Measurements from ENCODE around the gene CAP1.

The CAP1 gene

GRCh38 chr1:40017951-40018575, 22.5 kb upstream of the CAP1 start:
- H3K9me3 ChIP-seq (ENCODE audit: insufficient read depth, low read depth, low read length), result no peaks in the 10 kb centered on the region
- no peaks in the 10 kb centered on the region for H3K9me2 ChIP-seq (replicated peaks; ENCODE audit: low read depth, low read length)
- H3K36me3 ChIP-seq (ENCODE audit: insufficient read depth, low read length), result no peaks in the 10 kb centered on the region
- no peak overlapping the region for H2AFZ ChIP-seq (ENCODE audit: low read length)
- no peak overlapping the region for H3K4me3 ChIP-seq (ENCODE audit: low read length, poor library complexity, severe bottlenecking)
- no peaks in the 10 kb centered on the region for H3F3A ChIP-seq (ENCODE audit: low read depth)
- H3K4me2 ChIP-seq (ENCODE audit: low read depth, low read length, poor library complexity, severe bottlenecking), result no peak overlapping the region
- H3K4me1 ChIP-seq (ENCODE audit: insufficient read depth, low read length, poor library complexity, severe bottlenecking), result peaks cover 13% of the 10 kb centered on the region
- H3K27me3 ChIP-seq (ENCODE audit: insufficient read depth, low read length, poor library complexity, severe bottlenecking), result no peaks in the 10 kb centered on the region
- no peak overlapping the region for H3K9ac ChIP-seq (ENCODE audit: low read depth, low read length, poor library complexity, severe bottlenecking)
- H4K20me1 ChIP-seq (ENCODE audit: insufficient read depth, low read length, poor library complexity, severe bottlenecking), result no peaks in the 10 kb centered on the region
- H3K79me2 ChIP-seq (ENCODE audit: insufficient read depth, low read length), result no peaks in the 10 kb centered on the region
- TF ChIP-seq EZH2phosphoT487 (IDR thresholded peaks at IDR 0.05; ENCODE audit: borderline replicate concordance), result no peak
- TF ChIP-seq, protein P1, sequence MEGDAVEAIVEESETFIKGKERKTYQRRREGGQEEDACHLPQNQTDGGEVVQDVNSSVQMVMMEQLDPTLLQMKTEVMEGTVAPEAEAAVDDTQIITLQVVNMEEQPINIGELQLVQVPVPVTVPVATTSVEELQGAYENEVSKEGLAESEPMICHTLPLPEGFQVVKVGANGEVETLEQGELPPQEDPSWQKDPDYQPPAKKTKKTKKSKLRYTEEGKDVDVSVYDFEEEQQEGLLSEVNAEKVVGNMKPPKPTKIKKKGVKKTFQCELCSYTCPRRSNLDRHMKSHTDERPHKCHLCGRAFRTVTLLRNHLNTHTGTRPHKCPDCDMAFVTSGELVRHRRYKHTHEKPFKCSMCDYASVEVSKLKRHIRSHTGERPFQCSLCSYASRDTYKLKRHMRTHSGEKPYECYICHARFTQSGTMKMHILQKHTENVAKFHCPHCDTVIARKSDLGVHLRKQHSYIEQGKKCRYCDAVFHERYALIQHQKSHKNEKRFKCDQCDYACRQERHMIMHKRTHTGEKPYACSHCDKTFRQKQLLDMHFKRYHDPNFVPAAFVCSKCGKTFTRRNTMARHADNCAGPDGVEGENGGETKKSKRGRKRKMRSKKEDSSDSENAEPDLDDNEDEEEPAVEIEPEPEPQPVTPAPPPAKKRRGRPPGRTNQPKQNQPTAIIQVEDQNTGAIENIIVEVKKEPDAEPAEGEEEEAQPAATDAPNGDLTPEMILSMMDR (conservative IDR thresholded peaks at IDR 0.05; ENCODE audit: low read length), result peak; percentile 19; the same call in 1 of the 2 replicates

DNA sequence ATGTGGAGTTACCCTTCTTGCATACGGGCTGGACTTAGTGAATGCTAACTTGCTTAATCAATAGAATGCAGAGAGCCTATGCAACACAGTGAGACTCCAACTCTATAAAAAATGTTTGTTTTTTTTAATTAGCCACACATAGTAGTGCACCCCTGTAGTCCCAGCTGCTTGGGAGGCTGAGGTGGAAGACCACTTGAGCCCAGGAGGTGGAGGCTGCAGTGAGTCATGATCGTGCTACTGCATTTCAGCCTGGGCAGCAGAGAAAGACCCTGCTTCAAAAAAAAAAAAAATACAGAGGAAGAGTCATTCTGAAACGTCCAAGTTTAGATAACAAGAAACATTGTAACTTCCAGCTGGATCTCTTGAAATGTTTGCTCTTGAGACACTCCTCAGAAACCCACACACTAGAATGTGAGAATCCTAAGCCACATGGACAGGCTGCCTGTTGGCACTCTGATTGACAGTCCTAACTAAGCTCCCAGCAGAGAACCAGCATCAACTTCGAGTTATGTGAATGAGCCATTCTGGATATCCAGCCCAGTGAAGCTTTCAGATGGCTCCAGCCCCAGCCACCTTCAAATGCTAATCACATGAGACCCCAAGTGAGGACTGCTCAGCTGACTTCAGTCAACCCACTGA, 20.0 kb upstream of the CAP1 start:
- H3K9ac ChIP-seq (ENCODE audit: low read depth, low read length, poor library complexity, severe bottlenecking), result no peak overlapping the region
- no peaks in the 10 kb centered on the region for H3K27me3 ChIP-seq (ENCODE audit: insufficient read depth, low read length, poor library complexity, severe bottlenecking)
- H3K4me1 ChIP-seq (ENCODE audit: insufficient read depth, low read length, poor library complexity, severe bottlenecking), result no peaks in the 10 kb centered on the region
- H3K79me2 ChIP-seq (ENCODE audit: insufficient read depth, low read length), result no peaks in the 10 kb centered on the region
- H3K4me2 ChIP-seq (ENCODE audit: low read depth, low read length, poor library complexity, severe bottlenecking), result no peak overlapping the region
- no peaks in the 10 kb centered on the region for H3F3A ChIP-seq (ENCODE audit: low read depth)
- no peaks in the 10 kb centered on the region for H3K36me3 ChIP-seq (ENCODE audit: insufficient read depth, low read length)
- H2AFZ ChIP-seq (ENCODE audit: low read length), result no peak overlapping the region
- no peak overlapping the region for H3K4me3 ChIP-seq (ENCODE audit: low read length, poor library complexity, severe bottlenecking)
- TF ChIP-seq, protein P1 (conservative IDR thresholded peaks at IDR 0.05; ENCODE audit: low read length), result no peak
- TF ChIP-seq EZH2phosphoT487 (IDR thresholded peaks at IDR 0.05; ENCODE audit: borderline replicate concordance), result no peak
- no peaks in the 10 kb centered on the region for H3K9me2 ChIP-seq (replicated peaks; ENCODE audit: low read depth, low read length)
- H3K9me3 ChIP-seq (ENCODE audit: insufficient read depth, low read depth, low read length), result peaks cover 4% of the 10 kb centered on the region; the same call in 1 of the 2 replicates
- H4K20me1 ChIP-seq (ENCODE audit: insufficient read depth, low read length, poor library complexity, severe bottlenecking), result no peaks in the 10 kb centered on the region

- H3K9ac ChIP-seq (ENCODE audit: low read depth, low read length, poor library complexity, severe bottlenecking), result no peak overlapping the region
- H3K4me2 ChIP-seq (ENCODE audit: low read depth, low read length, poor library complexity, severe bottlenecking), result no peak overlapping the region
- no peaks in the 10 kb centered on the region for H3K79me2 ChIP-seq (ENCODE audit: insufficient read depth, low read length)
- H3K9me3 ChIP-seq (ENCODE audit: insufficient read depth, low read depth, low read length), result peaks cover 4% of the 10 kb centered on the region; the same call in 1 of the 2 replicates
- no peaks in the 10 kb centered on the region for H3K9me2 ChIP-seq (replicated peaks; ENCODE audit: low read depth, low read length)
- H4K20me1 ChIP-seq (ENCODE audit: insufficient read depth, low read length, poor library complexity, severe bottlenecking), result no peaks in the 10 kb centered on the region
- peaks cover 7% of the 10 kb centered on the region for H3K4me1 ChIP-seq (ENCODE audit: insufficient read depth, low read length, poor library complexity, severe bottlenecking)
- H3K36me3 ChIP-seq (ENCODE audit: insufficient read depth, low read length), result no peaks in the 10 kb centered on the region
- H2AFZ ChIP-seq (ENCODE audit: low read length), result no peak overlapping the region
- TF ChIP-seq, protein P1 (conservative IDR thresholded peaks at IDR 0.05; ENCODE audit: low read length), result no peak
- H3K27me3 ChIP-seq (ENCODE audit: insufficient read depth, low read length, poor library complexity, severe bottlenecking), result no peaks in the 10 kb centered on the region
- no peaks in the 10 kb centered on the region for H3F3A ChIP-seq (ENCODE audit: low read depth)
- H3K4me3 ChIP-seq (ENCODE audit: low read length, poor library complexity, severe bottlenecking), result no peak overlapping the region
Measured at GRCh38 chr1:40023379-40023944, 17.1 kb upstream of the CAP1 start.
